HEK293 (cell line): ENCODE measurements around the gene PRMT7.

Experiments
- CTCF ChIA-PET: fragments of 350-600 bp; formaldehyde crosslinking; extraction: SDS; loops from one replicate; lab custom pipeline; 2021; ENCODE audit warnings: antibody characterized with exemption; lab: Yijun Ruan, JAX
- POLR2A ChIA-PET: fragments of 300-600 bp; formaldehyde crosslinking; extraction: SDS; loops from one replicate; lab custom pipeline; 2020; ENCODE audit warnings: antibody characterized with exemption, inconsistent platforms; lab: Yijun Ruan, JAX
- H3K27ac ChIP-seq: fragments of 200-500 bp; sonication (Bioruptor generic); 2 replicates; pipeline ENCODE4 v1.5.1; 2014; ENCODE audit warnings: low read depth, low read length, control low read depth, inconsistent platforms; ENCODE audit errors: extremely low read depth
- H3K36me3 ChIP-seq, 2 experiments: fragments of 200-500 bp in 1 of 2; sonication (Bioruptor generic) in 1 of 2; 1 replicate in 1 of 2; 2 replicates in 1 of 2; pipeline ENCODE4 v1.5.1; 2014 to 2017; ENCODE audit warnings: inconsistent platforms in 2 of 2, low read length in 2 of 2; ENCODE audit not compliant: control insufficient read depth in 2 of 2, insufficient read depth in 1 of 2
- H3K4me1 ChIP-seq: fragments of 200-500 bp; sonication (Bioruptor generic); 2 replicates; pipeline ENCODE4 v1.5.1; 2014; ENCODE audit warnings: mild to moderate bottlenecking, low read length, inconsistent platforms; ENCODE audit not compliant: control insufficient read depth, insufficient read depth
- H3K4me3 ChIP-seq: 2 replicates; pipeline ENCODE4 v1.5.1; 2011; ENCODE audit warnings: low read depth, mild to moderate bottlenecking, control low read depth, low read length, moderate library complexity
- H3K9me3 ChIP-seq: fragments of 200-500 bp; sonication (Bioruptor generic); 2 replicates; pipeline ENCODE4 v1.5.1; 2014; ENCODE audit warnings: low read depth, low read length, inconsistent platforms; ENCODE audit not compliant: control insufficient read depth, insufficient read depth
- GLIS1 ChIP-seq: fragments of 450-650 bp; formaldehyde crosslinking; IDR thresholded peaks from 2 replicates; pipeline ENCODE4 v1.5.1; 2016; ENCODE audit warnings: missing biosample characterization, missing genetic modification characterization
- HOXC10 ChIP-seq: sonication (generic); formaldehyde crosslinking; IDR thresholded peaks from 2 replicates; pipeline ENCODE4 v1.8.1; 2023; ENCODE audit warnings: mild to moderate bottlenecking, missing genetic modification reagents
- KLF1 ChIP-seq: fragments of 450-650 bp; formaldehyde crosslinking; IDR thresholded peaks from 2 replicates; pipeline ENCODE4 v1.5.1; 2016; ENCODE audit warnings: missing biosample characterization, missing genetic modification characterization
- MZF1 ChIP-seq: fragments of 450-650 bp; formaldehyde crosslinking; IDR thresholded peaks from 2 replicates; pipeline ENCODE4 v1.5.1; 2017; ENCODE audit warnings: missing biosample characterization, missing genetic modification characterization, borderline replicate concordance
- PRDM1 ChIP-seq: fragments of 450-650 bp; formaldehyde crosslinking; IDR thresholded peaks from 2 replicates; pipeline ENCODE4; 2016; ENCODE audit warnings: missing biosample characterization, missing genetic modification characterization
- SCRT2 ChIP-seq: fragments of 450-650 bp; formaldehyde crosslinking; IDR thresholded peaks from 2 replicates; pipeline ENCODE4 v1.5.1; 2016; ENCODE audit warnings: missing biosample characterization, missing genetic modification characterization
- SP7 ChIP-seq: fragments of 450-650 bp; formaldehyde crosslinking; IDR thresholded peaks from 2 replicates; pipeline ENCODE4 v1.5.1; 2016; ENCODE audit warnings: missing biosample characterization, missing genetic modification characterization
- ZBTB48 ChIP-seq: fragments of 450-650 bp; formaldehyde crosslinking; IDR thresholded peaks from 2 replicates; pipeline ENCODE4 v1.5.1; 2016; ENCODE audit warnings: missing biosample characterization, missing genetic modification characterization
- ZNF112 ChIP-seq: fragments of 450-650 bp; formaldehyde crosslinking; IDR thresholded peaks from 2 replicates; pipeline ENCODE4 v1.5.0; 2017; ENCODE audit warnings: missing biosample characterization, missing genetic modification characterization
- ZNF19 ChIP-seq: fragments of 450-650 bp; formaldehyde crosslinking; IDR thresholded peaks from 2 replicates; pipeline ENCODE4; 2016; ENCODE audit warnings: missing biosample characterization, missing genetic modification characterization, low read depth
- ZNF416 ChIP-seq: fragments of 450-650 bp; formaldehyde crosslinking; IDR thresholded peaks from 2 replicates; pipeline ENCODE4 v1.5.1; 2016; ENCODE audit warnings: missing biosample characterization, missing genetic modification characterization
- ZNF423 ChIP-seq: fragments of 450-650 bp; formaldehyde crosslinking; IDR thresholded peaks from 2 replicates; pipeline ENCODE4 v1.5.1; 2016; ENCODE audit warnings: missing biosample characterization, missing genetic modification characterization
- ZNF514 ChIP-seq: fragments of 450-650 bp; formaldehyde crosslinking; IDR thresholded peaks from 2 replicates; pipeline ENCODE4 v1.5.1; 2016; ENCODE audit warnings: missing biosample characterization, missing genetic modification characterization
- ZNF555 ChIP-seq: fragments of 450-650 bp; formaldehyde crosslinking; conservative IDR thresholded peaks from 2 replicates; pipeline ENCODE4 v1.5.1; 2017; ENCODE audit warnings: missing biosample characterization, mild to moderate bottlenecking, missing genetic modification characterization, inconsistent platforms
- ZNF623 ChIP-seq: fragments of 450-650 bp; formaldehyde crosslinking; IDR thresholded peaks from 2 replicates; pipeline ENCODE4 v1.5.1; 2016; ENCODE audit warnings: missing biosample characterization, missing genetic modification characterization
- ZNF629 ChIP-seq: fragments of 450-650 bp; formaldehyde crosslinking; IDR thresholded peaks from 2 replicates; pipeline ENCODE4 v1.5.1; 2017; ENCODE audit warnings: missing biosample characterization, missing genetic modification characterization
- ZNF785 ChIP-seq: fragments of 450-650 bp; formaldehyde crosslinking; IDR thresholded peaks from 2 replicates; pipeline ENCODE4 v1.5.1; 2016; ENCODE audit warnings: missing biosample characterization, missing genetic modification characterization
- TF ChIP-seq, protein P1 (sequence below): fragments of 450-650 bp; formaldehyde crosslinking; IDR thresholded peaks from 2 replicates; pipeline ENCODE4 v1.5.1; 2016; ENCODE audit warnings: missing biosample characterization, missing genetic modification characterization

Gene PRMT7

GRCh38 chr16:68296693-68297092 lies 14.1 kb upstream of the PRMT7 start:
- Histone ChIP-seq H3K27ac (no peak overlapping the region), H3K4me1 (no peaks in the 10 kb centered on the region), H3K4me3 (no peak overlapping the region), H3K9me3 (no peaks in the 10 kb centered on the region), H3K36me3 (peaks cover 28 to 91% of the 10 kb centered on the region in 2 experiments)
- ChIA-PET POLR2A (interaction anchor here (3.6 kb wide), 1 partner anchor 14 kb away, joined by 16 read pairs; the partner anchor contains the start of genes PRMT7 and SLC7A6OS), CTCF (interaction anchor here (0.6 to 8.6 kb wide), 3 partner anchors 10 to 149 kb away, joined by 3 to 65 read pairs (median 3); partner anchors contain the start of gene SLC7A6)
- no peak for TF ChIP-seq SP7 (tag by site-specific recombination)

DNA sequence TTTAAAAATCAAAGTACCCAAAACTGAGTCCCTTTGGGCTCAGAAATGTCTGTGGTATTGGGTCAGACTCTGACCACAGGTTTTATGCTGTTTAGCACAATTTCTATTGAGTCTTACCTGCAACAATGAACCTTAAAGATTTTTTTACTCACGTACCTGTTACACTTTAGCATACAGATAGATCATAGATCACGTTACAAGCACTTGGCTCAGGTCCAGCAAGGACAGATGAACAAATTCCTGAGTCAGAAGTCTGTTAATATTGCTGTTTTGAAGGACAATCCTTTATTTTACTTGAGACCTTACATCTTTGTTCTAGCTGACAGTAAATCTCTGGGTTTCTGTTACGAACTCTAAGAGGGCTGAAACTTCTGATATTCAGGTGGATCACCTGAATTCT lies 12.9 kb upstream of the PRMT7 start:
- H3K4me1 ChIP-seq, result no peaks in the 10 kb centered on the region
- TF ChIP-seq ZNF629 (tag by site-specific recombination) (no peak), SCRT2 (tag by site-specific recombination) (peak; percentile 71)
- H3K27ac ChIP-seq, result no peak overlapping the region
- H3K9me3 ChIP-seq, result no peaks in the 10 kb centered on the region
- H3K36me3 ChIP-seq, result peaks cover 33 to 93% of the 10 kb centered on the region in 2 experiments
- ChIA-PET CTCF (interaction anchor here (0.8 to 8.6 kb wide), 2 partner anchors 31 to 36 kb away, joined by 4 to 65 read pairs; partner anchors contain the start of gene SLC7A6), POLR2A (interaction anchor here (0.5 to 3.6 kb wide), 3 partner anchors 11 to 34 kb away, joined by 3 to 16 read pairs (median 3); partner anchors contain the start of genes PRMT7, SLC7A6 and SLC7A6OS)
- no peak overlapping the region for H3K4me3 ChIP-seq

DNA sequence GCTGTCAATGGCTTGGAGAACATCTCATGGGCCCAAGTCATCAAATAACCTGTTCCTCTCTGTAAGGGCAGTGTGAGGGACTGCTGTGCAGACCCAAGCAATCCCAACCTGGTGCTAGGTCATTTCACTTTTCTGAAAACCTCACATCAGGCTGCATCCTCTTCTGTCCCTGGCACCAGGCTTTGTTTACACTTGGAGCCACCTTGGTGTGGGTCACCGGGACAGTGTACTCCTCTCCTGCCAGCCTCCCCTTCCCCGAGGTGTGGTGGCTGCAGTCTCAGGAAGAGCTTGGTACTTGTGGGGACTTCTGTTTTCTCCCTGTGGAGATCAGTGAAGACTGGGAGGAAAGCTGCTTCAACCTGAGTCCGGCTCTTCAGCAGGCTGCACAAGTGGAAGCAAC lies 12.5 kb upstream of the PRMT7 start:
- CTCF ChIA-PET, result interaction anchor here (0.8 to 8.6 kb wide), 2 partner anchors 31 to 36 kb away, joined by 4 to 65 read pairs; partner anchors contain the start of gene SLC7A6
- no peak for TF ChIP-seq MZF1 (tag by site-specific recombination)
- peak; percentile 20; the same call in 1 of the 2 replicates for TF ChIP-seq PRDM1 (tag by site-specific recombination)
- H3K4me1 ChIP-seq, result no peaks in the 10 kb centered on the region
- POLR2A ChIA-PET, result interaction anchor here (0.5 to 3.6 kb wide), 4 partner anchors 11 to 34 kb away, joined by 3 to 16 read pairs (median 9); partner anchors contain the start of genes PRMT7, SLC7A6 and SLC7A6OS
- peaks cover 34 to 91% of the 10 kb centered on the region in 2 experiments for H3K36me3 ChIP-seq
- H3K27ac ChIP-seq, result no peak overlapping the region
- H3K4me3 ChIP-seq, result no peak overlapping the region
- H3K9me3 ChIP-seq, result no peaks in the 10 kb centered on the region

GRCh38 chr16:68298907-68299561 lies 11.8 kb upstream of the PRMT7 start:
- CTCF ChIA-PET, result interaction anchor here (0.6 to 8.6 kb wide), 4 partner anchors 13 to 49 kb away, joined by 3 to 65 read pairs (median 5); partner anchors contain the start of gene SLC7A6
- no peak for TF ChIP-seq ZNF423
- TF ChIP-seq ZNF112 (tag by site-specific recombination), result no peak
- TF ChIP-seq ZBTB48, result peak; percentile 97
- TF ChIP-seq ZNF623 (tag by site-specific recombination), result no peak
- TF ChIP-seq ZNF514 (tag by site-specific recombination), result no peak
- no peak for TF ChIP-seq ZNF19 (tag by site-specific recombination)
- TF ChIP-seq PRDM1 (tag by site-specific recombination), result peak; percentile 30; the same call in 1 of the 2 replicates
- no peak for TF ChIP-seq KLF1
- TF ChIP-seq, protein P1, sequence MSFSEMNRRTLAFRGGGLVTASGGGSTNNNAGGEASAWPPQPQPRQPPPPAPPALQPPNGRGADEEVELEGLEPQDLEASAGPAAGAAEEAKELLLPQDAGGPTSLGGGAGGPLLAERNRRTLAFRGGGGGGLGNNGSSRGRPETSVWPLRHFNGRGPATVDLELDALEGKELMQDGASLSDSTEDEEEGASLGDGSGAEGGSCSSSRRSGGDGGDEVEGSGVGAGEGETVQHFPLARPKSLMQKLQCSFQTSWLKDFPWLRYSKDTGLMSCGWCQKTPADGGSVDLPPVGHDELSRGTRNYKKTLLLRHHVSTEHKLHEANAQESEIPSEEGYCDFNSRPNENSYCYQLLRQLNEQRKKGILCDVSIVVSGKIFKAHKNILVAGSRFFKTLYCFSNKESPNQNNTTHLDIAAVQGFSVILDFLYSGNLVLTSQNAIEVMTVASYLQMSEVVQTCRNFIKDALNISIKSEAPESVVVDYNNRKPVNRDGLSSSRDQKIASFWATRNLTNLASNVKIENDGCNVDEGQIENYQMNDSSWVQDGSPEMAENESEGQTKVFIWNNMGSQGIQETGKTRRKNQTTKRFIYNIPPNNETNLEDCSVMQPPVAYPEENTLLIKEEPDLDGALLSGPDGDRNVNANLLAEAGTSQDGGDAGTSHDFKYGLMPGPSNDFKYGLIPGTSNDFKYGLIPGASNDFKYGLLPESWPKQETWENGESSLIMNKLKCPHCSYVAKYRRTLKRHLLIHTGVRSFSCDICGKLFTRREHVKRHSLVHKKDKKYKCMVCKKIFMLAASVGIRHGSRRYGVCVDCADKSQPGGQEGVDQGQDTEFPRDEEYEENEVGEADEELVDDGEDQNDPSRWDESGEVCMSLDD (tag by site-specific recombination), result no peak
- TF ChIP-seq ZNF416 (tag by site-specific recombination), result no peak
- TF ChIP-seq HOXC10 (CRISPR knock-in tag), result no peak
- TF ChIP-seq GLIS1, result no peak
- no peak for TF ChIP-seq ZNF555 (tag by site-specific recombination)
- no peak for TF ChIP-seq ZNF785 (tag by site-specific recombination)
- Histone ChIP-seq H3K4me1 (no peaks in the 10 kb centered on the region), H3K36me3 (peaks cover 36 to 93% of the 10 kb centered on the region in 2 experiments), H3K4me3 (no peak overlapping the region), H3K27ac (no peak overlapping the region), H3K9me3 (no peaks in the 10 kb centered on the region)
- POLR2A ChIA-PET, result interaction anchor here (1.2 to 2.9 kb wide), 2 partner anchors 12 to 35 kb away, joined by 3 to 15 read pairs; partner anchors contain the start of genes PRMT7, SLC7A6 and SLC7A6OS
